Measurements from ENCODE around the gene STOM.

STOM gene

GRCh38 chr9:121316378-121316777, 53.7 kb downstream of the STOM start:
- no peaks in the 10 kb centered on the region for H3K9me2 ChIP-seq (replicated peaks; ENCODE audit: insufficient read depth, low read length)
- no peak overlapping the region for H3K4me3 ChIP-seq (ENCODE audit: low read length)
- TF ChIP-seq CTCF (IDR thresholded peaks at IDR 0.05; ENCODE audit: low read length): no peak
- TF ChIP-seq EZH2phosphoT487 (IDR thresholded peaks at IDR 0.05; ENCODE audit: low read length): no peak
- TF ChIP-seq EZH2 (optimal IDR thresholded peaks at IDR 0.05; ENCODE audit: low read depth, low read length): no peak
- H3K4me1 ChIP-seq (ENCODE audit: low read length): no peaks in the 10 kb centered on the region
- no peaks in the 10 kb centered on the region for H3F3A ChIP-seq (ENCODE audit: insufficient read depth, low read length)
- H3K9me3 ChIP-seq (replicated peaks; ENCODE audit: insufficient read depth, low read length): no peaks in the 10 kb centered on the region
- H4K20me1 ChIP-seq (ENCODE audit: insufficient read depth, low read length): no peaks in the 10 kb centered on the region
- H3K27ac ChIP-seq (ENCODE audit: low read length): no peak overlapping the region
- no peak overlapping the region for H3K9ac ChIP-seq (ENCODE audit: low read length)
- no peaks in the 10 kb centered on the region for H3K36me3 ChIP-seq (replicated peaks; ENCODE audit: insufficient read depth, low read length)
- no peak overlapping the region for H3K4me2 ChIP-seq (ENCODE audit: low read depth, low read length)
- H2AFZ ChIP-seq (ENCODE audit: low read length): no peak overlapping the region
- H3K27me3 ChIP-seq (replicated peaks; ENCODE audit: insufficient read depth, low read length): no peaks in the 10 kb centered on the region
- no peak for DNase-seq
- H3K79me2 ChIP-seq (ENCODE audit: low read length): no peaks in the 10 kb centered on the region

GRCh38 chr9:121313458-121314152, 56.4 kb downstream of the STOM start:
- Histone ChIP-seq H3K4me2 (ENCODE audit: low read depth, low read length) (no peak overlapping the region), H3K79me2 (ENCODE audit: low read length) (no peaks in the 10 kb centered on the region), H3K4me3 (ENCODE audit: low read length) (no peak overlapping the region), H3K9ac (ENCODE audit: low read length) (no peak overlapping the region), H3K4me1 (ENCODE audit: low read length) (no peaks in the 10 kb centered on the region), H2AFZ (ENCODE audit: low read length) (no peak overlapping the region), H3K27me3 (replicated peaks; ENCODE audit: insufficient read depth, low read length) (no peaks in the 10 kb centered on the region), H4K20me1 (ENCODE audit: insufficient read depth, low read length) (no peaks in the 10 kb centered on the region), H3K9me3 (replicated peaks; ENCODE audit: insufficient read depth, low read length) (no peaks in the 10 kb centered on the region), H3K27ac (ENCODE audit: low read length) (no peak overlapping the region), H3K9me2 (replicated peaks; ENCODE audit: insufficient read depth, low read length) (no peaks in the 10 kb centered on the region), H3K36me3 (replicated peaks; ENCODE audit: insufficient read depth, low read length) (no peaks in the 10 kb centered on the region), H3F3A (ENCODE audit: insufficient read depth, low read length) (no peaks in the 10 kb centered on the region)
- TF ChIP-seq EZH2phosphoT487 (IDR thresholded peaks at IDR 0.05; ENCODE audit: low read length) (no peak), EZH2 (optimal IDR thresholded peaks at IDR 0.05; ENCODE audit: low read depth, low read length) (no peak), CTCF (IDR thresholded peaks at IDR 0.05; ENCODE audit: low read length) (no peak)
- DNase-seq: no peak

DNA sequence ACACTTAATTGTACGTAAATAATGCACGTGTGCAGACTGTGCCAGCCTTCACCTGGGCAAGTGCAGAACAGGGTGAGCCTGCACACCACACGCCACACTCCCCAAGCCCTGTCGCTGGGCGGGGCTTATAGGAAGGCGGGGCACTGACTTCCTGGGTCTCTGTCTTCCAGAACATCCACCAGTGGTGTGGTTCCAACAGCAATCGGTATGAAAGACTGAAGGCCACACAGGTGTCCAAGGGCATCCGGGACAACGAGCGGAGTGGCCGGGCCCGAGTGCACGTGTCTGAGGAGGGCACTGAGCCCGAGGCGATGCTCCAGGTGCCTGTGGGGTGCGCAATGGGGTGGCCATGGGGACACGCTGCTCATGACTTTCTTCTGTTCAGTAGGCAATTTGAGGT, 57.9 kb downstream of the STOM start:
- Histone ChIP-seq H3K36me3 (replicated peaks; ENCODE audit: insufficient read depth, low read length) (no peaks in the 10 kb centered on the region), H4K20me1 (ENCODE audit: insufficient read depth, low read length) (no peaks in the 10 kb centered on the region), H3K27me3 (replicated peaks; ENCODE audit: insufficient read depth, low read length) (no peaks in the 10 kb centered on the region), H3K27ac (ENCODE audit: low read length) (no peak overlapping the region), H3K9me3 (replicated peaks; ENCODE audit: insufficient read depth, low read length) (no peaks in the 10 kb centered on the region), H3K79me2 (ENCODE audit: low read length) (no peaks in the 10 kb centered on the region), H3F3A (ENCODE audit: insufficient read depth, low read length) (no peaks in the 10 kb centered on the region), H3K4me2 (ENCODE audit: low read depth, low read length) (no peak overlapping the region), H3K9ac (ENCODE audit: low read length) (no peak overlapping the region), H3K4me3 (ENCODE audit: low read length) (no peak overlapping the region), H2AFZ (ENCODE audit: low read length) (no peak overlapping the region), H3K9me2 (replicated peaks; ENCODE audit: insufficient read depth, low read length) (no peaks in the 10 kb centered on the region), H3K4me1 (ENCODE audit: low read length) (0 out of 2 replicates have a peak, but pooled peaks cover 4% of the 10 kb centered on the region)
- TF ChIP-seq EZH2phosphoT487 (IDR thresholded peaks at IDR 0.05; ENCODE audit: low read length): no peak
- DNase-seq: no peak

- no peak for DNase-seq
- no peaks in the 10 kb centered on the region for H3K9me3 ChIP-seq (replicated peaks; ENCODE audit: insufficient read depth, low read length)
- H3K4me3 ChIP-seq (ENCODE audit: low read length): no peak overlapping the region
- no peaks in the 10 kb centered on the region for H3K79me2 ChIP-seq (ENCODE audit: low read length)
- no peak overlapping the region for H2AFZ ChIP-seq (ENCODE audit: low read length)
- H3K4me1 ChIP-seq (ENCODE audit: low read length): 0 out of 2 replicates have a peak, but pooled peaks cover 4% of the 10 kb centered on the region
- no peaks in the 10 kb centered on the region for H3K9me2 ChIP-seq (replicated peaks; ENCODE audit: insufficient read depth, low read length)
- no peak overlapping the region for H3K4me2 ChIP-seq (ENCODE audit: low read depth, low read length)
- TF ChIP-seq CTCF (IDR thresholded peaks at IDR 0.05; ENCODE audit: low read length) (no peak), EZH2phosphoT487 (IDR thresholded peaks at IDR 0.05; ENCODE audit: low read length) (no peak), EZH2 (optimal IDR thresholded peaks at IDR 0.05; ENCODE audit: low read depth, low read length) (no peak)
- no peaks in the 10 kb centered on the region for H4K20me1 ChIP-seq (ENCODE audit: insufficient read depth, low read length)
- H3K27ac ChIP-seq (ENCODE audit: low read length): no peak overlapping the region
- no peak overlapping the region for H3K9ac ChIP-seq (ENCODE audit: low read length)
- no peaks in the 10 kb centered on the region for H3K27me3 ChIP-seq (replicated peaks; ENCODE audit: insufficient read depth, low read length)
- no peaks in the 10 kb centered on the region for H3F3A ChIP-seq (ENCODE audit: insufficient read depth, low read length)
- no peaks in the 10 kb centered on the region for H3K36me3 ChIP-seq (replicated peaks; ENCODE audit: insufficient read depth, low read length)
Measured at GRCh38 chr9:121310571-121310970, 59.5 kb downstream of the STOM start.

Measured in MM.1S (cell line).